Subcutaneous adipose tissue (tissue), 4 donors: ENCODE measurements around the gene TGDS. TPM values are rescaled to one million over a fixed set of nuclear protein-coding genes. Genes with fewer than 3 reads are reported as not detected.

Source experiments
- total RNA-seq, 4 donors: library from RNA; depleted of rRNA; stranded (reverse); fragments of >200 nt; gene quantifications; one replicate each; pipeline ENCODE4 v1.1.0, GENCODE V29; 2016
- TF ChIP-seq, protein P1 (sequence below): fragments of 450-650 bp; IDR thresholded peaks from one replicate; pipeline ENCODE4 v1.5.1; 2016; ENCODE audit warnings: low read depth, mild to moderate bottlenecking, control low read depth, antibody characterized with exemption, moderate library complexity

The TGDS gene
- total RNA-seq, 4 donors from 2014 or later: 16.0 to 31.3 (median 17.3) TPM

DNA sequence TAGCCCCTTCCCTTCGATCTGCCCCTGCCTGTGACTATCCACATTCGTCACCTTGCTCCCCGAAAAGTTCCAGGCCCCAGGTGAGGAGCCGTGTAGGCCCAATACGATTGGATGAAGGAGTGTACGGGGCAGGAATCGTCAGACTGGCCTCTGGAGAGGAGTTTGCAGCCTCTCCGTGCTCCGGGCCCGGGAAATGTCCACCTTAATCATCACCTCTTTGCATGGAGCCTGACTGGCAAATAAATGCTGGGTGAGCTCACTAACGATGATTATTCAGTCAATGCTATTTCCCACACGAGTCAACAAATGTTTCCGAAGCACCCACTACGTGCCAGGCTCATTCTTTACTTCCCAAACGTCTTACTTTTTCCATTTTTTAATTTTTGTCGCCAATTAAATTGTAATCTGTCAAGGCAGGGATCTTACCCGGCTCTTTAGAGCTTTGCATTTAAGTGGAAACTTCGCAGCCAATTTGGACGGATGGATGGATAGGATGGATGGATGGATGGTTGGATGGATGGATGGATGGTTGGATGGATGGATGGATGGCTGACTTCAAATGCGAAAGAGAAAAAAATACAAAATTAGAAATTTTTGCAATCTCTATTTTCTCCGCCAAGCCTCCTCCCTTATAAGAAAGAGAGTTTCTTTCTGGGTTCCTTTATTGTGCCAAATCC is 45.8 kb downstream of the TGDS start:
- TF ChIP-seq, protein P1, sequence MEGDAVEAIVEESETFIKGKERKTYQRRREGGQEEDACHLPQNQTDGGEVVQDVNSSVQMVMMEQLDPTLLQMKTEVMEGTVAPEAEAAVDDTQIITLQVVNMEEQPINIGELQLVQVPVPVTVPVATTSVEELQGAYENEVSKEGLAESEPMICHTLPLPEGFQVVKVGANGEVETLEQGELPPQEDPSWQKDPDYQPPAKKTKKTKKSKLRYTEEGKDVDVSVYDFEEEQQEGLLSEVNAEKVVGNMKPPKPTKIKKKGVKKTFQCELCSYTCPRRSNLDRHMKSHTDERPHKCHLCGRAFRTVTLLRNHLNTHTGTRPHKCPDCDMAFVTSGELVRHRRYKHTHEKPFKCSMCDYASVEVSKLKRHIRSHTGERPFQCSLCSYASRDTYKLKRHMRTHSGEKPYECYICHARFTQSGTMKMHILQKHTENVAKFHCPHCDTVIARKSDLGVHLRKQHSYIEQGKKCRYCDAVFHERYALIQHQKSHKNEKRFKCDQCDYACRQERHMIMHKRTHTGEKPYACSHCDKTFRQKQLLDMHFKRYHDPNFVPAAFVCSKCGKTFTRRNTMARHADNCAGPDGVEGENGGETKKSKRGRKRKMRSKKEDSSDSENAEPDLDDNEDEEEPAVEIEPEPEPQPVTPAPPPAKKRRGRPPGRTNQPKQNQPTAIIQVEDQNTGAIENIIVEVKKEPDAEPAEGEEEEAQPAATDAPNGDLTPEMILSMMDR: no peak

DNA sequence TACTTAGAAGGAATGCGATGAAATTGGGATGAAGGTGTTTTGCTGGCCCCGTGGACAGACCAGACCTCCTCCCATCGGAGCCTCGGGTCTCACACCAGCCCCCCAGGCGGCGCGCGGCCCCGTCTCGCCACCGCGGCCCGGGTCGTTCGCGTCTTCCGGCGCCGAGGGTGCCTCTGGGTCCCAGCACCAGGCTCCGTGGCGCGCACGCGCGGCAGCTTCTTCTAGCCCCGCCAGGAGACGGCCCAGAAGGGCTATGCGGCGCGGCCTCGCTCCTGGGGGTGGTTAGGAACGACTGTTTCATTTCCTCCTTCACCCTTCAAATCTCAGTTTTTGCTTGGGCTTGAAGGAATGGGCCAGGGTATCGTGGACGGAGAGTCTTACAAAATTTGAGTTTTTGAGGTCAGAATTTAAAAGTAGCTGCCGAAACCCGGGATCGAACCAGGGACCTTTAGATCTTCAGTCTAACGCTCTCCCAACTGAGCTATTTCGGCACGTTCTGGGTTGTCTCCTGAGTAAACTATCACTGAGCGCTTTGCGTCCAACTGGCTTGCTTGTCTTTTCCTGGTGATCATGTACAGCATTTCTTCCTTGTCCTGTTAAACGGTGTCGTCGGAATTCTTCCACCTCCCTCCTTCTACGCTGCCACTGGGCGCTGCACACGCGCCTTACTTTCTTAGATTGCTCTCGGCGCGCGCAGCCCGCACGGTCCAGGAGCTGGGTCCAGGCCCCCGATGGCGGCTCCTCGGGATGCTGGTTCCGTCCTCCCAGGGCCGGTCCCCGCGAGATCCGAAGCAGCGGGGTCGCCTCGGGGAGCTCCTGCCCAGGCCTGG is 46.5 kb downstream of the TGDS start:
- TF ChIP-seq, protein P1: no peak

DNA sequence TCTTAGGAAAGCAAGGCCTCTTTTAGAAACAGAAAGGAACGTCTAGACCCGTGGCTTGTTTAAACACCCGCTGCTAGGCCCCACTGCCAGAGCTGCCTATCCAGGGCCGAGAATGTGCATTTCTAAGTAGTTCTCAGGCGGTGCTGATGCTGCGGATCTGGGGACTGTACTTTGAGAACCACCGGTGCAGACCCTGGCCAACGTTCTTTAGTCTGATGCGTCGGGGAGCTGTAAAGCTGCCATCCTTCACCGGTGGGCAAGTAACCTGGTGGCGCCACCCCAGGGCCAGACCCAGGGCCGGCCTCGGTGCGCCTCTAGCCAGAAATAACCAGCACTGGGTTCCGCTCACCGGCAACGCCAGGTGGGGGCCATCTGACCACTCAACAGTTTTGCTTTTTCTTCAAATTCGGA is 47.1 kb downstream of the TGDS start:
- TF ChIP-seq, protein P1: no peak

DNA sequence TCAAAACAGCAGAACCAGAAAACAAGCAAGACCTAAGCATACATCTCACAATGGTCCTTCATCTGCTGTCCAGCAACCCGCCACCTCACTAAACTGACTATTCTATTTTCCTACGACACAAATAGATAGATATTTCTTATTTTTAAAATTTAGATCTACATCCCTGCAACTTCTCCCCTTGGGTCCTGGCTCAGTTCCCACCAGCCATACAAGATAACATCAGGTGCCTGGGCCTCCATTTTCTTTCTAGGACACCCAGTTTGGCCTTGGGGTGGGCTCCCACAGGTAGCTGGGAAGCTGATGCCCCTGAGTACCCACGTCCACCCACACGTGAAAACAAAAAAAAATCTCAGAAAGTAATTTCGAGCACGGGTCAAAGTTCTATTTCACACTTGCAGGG is 47.6 kb downstream of the TGDS start:
- TF ChIP-seq, protein P1: no peak

DNA sequence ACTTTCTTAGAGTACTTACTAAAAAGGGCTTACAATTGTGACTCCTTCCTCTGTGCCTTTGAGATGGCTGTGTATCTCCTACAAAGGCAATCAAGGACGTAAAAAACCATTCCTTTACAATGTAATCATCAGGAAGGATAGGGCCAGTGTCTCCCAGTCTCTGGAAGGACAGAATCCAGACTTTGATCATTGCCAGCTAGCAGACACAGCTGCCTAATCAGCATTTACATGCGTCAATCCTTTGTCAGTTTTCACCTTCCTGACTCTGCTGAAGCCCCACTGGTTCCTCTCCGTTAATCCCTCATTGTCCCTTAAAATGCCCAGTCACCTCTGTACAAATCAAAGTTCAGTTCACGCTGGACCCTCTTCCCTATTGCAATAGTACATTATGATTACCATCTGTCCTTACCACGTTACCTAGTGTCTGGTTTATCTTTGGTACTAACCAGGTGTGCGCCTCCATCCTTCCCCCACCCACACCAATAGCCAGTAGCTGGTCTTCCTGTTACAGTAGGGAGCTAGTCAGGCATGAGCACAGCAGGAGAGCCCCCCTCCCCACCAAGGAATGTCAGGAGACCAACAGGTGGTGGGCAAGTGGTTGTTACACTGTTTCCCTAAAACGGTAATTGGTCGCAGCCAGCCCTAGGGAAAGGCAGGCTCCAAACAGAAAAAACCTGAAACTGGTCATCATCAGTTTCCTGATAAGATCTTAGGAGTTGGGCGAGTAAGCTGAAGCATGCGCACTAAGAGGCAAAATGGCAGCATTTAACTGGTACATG is 49.7 kb downstream of the TGDS start:
- TF ChIP-seq, protein P1: no peak

DNA sequence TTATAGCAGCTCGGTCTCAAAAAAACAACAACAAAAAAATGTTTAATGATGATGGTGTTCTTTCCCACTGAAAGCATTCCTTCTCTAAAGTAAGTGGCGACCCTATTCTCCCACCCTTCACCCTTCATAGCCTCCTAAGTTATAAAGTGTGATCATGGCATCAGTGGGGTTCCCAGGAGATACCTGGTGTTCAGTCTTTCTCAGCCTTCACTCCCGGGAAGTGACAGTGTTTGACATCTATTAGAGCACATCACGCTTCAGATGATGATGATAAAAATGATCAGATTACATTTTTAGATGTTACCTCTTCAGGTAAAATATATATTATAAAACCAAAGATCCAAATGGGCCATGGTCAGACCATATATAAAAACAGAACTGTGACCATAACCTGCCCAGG is 51.0 kb downstream of the TGDS start:
- TF ChIP-seq, protein P1: no peak

DNA sequence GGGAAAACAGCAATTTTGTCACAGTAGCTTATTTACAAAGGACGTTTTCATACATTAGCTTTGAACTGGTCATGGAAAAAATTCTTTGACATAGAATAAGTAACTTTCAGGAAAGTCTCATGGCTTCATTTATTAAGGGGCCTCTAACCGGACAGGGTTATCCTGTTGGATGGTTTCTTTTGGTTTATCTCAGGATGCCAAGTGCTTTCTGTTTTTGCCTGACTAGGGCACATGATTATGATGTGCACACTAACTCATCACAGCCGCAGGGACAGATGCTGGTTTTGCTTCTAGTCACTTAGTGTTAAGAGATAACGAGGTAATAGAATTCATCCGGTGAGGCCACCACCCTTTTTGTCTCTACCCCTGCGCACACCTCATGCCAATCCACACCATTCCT is 53.0 kb downstream of the TGDS start:
- TF ChIP-seq, protein P1: no peak
